Measurements from ENCODE around the gene PCBP4.
A peak's percentile ranks its signal among the peaks of the same experiment; 100 is the strongest.

PCBP4 gene

DNA sequence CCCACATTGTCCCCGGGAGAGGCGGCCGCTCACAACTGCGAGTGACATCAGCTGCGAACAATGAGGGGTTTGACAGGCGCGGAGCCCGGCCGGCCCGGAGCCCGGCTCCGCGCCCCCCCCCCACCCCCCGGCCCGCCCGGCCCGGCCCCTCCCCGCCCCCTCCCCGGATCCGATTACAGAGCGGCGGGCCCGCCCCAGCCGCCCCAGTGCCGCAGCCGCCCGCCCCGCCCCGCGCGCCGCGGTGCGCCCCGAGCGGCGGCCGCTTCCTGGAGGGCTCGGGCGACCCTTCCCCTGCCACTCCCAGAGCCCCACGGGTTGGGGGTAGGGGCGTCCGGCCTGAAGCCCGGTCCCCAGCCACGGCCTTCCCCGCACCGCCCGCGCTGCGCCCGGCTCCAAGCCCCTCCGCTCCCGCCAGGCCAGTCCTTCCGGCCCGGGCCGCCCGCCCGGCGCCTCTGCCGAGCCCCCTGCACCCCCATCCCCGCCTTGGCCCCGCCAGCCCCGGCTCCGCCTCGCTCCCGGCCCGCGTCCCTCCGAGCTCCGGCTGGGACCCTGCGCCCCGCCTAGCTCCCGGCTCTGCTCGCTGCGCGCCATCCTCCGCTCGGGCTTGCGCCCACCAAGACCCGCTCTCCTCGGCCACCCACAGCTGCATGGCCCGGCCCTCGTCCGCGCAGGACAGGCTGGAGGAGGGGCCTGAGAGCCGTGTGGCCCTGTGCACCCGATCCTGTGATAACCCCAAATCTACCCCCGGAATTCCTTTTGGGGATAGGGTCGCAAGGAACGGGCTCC lies at the start of gene PCBP4:
Gene PCBP4, minus strand, starts transcription at position 71 of the 786 bp plus-strand sequence. CDS start 6,214 bp downstream, outside the sequence.
- DNase-seq (ENCODE audit: low read depth): no peak

DNA sequence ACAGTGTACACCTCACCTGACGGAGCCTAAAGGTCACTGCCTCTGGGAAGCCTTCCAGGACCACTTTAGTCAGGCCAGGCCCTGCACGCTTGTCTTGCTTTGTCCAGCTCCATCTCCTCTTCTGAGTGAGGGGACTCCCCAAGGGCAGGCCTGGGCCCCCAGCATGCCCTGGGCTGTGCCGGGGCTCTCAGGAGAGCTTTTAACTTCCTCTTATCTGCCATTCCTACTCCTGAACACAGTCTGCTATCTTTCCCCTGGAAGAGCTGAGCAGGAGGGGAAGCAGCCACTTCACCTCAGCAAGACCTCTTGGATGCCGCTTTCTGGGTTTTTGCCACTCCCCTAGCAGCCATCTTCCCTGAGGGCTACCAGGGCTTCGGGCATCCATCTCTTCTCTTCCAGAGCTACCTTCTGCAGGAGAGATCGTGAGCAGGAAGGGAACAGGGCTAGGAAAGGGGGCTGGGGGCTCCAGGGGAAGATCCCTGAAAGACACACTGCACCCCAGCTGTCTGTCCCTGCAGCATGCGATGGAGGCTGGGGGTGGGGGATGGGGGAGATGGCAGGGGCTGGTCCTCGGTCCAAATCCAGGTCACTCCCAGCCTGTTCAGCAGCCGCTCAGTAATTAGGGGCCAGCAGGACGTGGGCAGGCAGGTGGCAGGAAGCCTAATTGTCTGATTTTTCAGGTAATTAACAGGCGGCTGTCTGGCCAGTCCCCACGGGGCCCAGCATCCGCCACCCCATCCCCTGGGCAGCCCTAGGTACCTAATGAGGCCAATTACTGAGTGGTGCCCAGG lies 48.4 kb upstream of the PCBP4 start:
- DNase-seq (ENCODE audit: low read depth): no peak

DNA sequence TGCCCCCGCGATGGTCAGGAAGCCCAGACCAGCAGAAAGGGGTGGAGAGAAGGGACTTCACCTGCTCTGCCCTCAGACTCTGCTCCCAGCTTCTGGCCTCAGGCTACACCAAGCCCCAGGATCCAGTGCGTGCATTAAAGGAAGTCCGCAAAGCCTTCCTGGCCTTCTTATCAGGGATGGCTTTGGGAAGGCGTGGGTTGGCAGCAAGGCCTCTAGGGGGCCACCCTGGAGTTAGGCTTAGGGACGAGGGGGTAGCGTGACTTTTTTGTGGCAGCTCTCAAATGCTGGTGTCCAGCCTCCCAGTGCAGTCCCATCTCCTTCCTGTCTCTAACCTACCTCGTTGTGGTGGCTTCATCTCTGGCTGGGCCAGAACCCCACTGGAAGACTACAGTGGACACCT lies 47.4 kb upstream of the PCBP4 start:
- no peak for DNase-seq (ENCODE audit: low read depth)

DNA sequence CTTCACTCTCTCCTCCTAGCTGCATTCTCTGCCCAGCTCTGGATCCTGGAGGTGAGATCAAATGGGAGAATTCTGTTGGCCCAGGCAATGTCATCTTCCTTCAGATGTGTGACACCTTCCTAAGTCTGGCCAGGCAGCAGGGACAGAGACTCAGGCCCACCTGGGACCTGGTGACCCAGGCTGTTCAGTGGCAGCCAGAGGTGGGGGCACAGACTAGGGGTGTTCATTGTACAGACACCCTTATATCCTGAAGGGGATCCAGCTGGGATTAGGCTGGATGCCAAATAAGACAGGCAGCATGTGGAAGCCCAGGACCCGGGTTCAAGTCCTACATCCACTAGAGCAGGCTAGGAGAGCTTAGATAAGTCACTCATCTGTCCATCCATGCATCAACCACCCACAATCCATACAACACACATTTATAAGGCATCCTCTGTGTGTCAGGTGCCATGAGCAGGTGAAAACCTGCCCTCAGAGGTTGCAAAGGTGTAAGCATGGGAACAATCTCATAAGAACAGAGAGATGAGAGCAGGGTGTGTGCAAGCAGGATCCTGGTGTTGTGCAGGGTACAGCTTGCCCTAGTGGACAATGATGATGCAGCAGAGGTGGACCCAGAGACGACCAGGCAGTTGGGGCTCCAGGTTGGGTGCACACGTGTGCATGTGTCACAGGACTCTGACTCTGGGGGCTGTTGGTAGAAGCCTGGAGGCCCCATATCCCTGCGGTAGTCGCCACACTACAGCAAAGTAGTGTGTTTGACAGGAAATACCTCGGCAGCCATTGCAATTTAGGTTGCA lies 46.7 kb upstream of the PCBP4 start:
- DNase-seq (ENCODE audit: low read depth): no peak

DNA sequence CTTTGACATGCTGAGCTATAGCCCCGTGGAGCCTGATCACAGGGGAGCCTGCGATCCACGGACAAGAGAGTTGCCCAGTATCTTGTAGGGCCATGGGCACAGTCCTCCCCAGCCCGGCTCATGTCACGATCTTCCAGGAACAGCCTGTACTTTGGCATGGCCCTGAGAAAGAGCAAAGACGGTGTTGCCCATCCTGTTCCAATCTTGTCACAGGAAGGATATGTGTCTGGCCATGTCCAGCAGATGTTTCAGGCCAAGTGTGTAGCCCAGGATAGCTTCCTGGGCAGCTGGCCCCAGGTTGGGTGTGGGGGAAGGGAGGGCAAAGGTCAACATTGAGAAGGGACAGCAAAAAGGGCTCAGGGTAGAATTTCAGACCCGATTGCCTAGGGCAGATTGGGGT lies 45.4 kb upstream of the PCBP4 start:
- no peak for DNase-seq (ENCODE audit: low read depth)

DNA sequence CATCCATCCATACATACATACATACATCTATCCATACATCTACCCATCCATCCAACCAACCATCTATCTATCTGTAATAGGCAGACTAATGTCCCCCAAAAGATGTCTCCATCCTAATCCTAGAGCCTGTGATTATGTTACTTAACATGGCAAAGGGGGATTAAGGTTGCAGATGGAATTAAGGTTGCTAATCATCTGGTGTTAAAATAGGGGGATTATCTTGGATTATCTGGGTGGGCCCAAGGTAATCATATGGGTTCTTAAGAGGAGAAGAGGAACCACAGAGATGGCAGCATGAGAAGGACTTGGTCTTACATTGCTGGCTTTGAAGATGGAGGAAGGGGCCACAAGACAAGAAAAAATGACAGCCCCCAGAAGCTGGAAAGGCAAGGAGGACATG lies 43.2 kb upstream of the PCBP4 start:
- DNase-seq (ENCODE audit: low read depth): no peak

DNA sequence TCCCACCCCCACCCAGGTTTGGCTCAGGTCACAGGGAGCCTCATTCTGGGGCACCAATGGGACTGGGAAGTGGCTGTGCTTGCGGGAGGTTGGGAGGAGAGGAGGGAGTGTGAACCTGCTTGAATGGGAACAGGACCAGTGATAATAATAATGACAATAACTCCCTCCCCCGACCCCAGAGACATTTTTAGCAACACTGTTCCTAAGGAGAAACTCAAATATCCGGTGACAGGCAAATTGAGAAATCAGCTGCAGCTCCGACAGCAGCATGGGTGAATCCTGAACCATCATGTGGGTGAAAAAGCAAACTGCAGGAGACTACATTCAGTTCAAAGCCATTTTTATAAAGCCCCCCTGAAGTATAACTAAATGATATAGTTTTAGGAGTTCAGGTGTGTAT lies 40.0 kb upstream of the PCBP4 start:
- DNase-seq (ENCODE audit: low read depth): no peak

DNA sequence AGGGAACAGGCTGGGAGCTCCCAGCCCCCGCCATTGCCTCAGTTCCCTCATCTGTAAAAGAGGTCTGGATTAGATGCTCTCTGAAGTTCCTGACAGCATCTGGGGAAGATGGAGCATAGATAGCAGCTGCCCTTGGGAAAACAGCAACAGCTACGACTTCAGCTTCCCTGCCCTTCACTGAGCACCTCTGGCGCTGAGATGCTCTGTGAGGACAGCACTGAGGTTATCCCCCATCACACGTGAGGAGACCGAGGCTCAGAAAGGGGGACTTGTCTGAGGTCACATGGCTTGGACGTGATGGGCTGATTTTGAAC lies 39.5 kb upstream of the PCBP4 start:
- no peak for DNase-seq (ENCODE audit: low read depth)

DNA sequence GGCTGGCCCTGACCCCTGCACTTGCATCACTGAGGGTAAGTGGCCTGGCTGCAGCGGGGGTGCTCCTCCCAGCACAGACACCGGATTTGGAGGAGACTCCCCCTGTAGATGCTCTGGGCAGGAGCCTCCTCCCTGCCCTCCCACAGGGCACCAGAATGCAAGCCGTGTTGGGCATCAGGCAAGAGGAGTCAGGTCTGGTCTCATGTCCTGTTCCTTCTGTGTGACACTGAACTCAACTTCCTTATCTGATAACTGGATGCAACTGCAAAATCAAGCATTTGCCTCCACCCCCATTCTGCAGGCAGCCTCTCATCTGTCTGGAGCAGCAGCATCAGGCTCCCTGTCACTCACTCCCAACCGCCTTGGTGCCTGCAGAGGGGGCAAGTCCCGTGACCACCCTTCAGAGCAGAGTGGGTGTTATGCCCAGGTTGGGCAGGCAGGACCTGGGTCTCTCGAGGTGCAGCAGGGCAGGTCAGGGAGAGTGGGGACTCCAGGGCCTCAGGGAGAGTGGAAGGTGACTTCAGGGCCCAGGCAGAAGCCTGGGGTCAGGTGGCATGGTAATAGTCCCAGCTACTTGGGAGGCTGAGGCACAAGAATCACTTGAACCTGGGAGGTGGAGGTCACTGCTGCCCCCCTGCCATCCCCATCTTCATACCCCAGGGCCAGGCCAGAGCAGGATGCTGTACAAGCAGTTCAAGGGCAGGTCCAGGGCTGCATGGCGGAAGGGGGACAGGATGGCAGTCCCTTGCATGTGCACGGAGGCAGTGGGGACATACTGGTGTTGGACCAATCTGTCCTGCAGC lies 39.0 kb upstream of the PCBP4 start:
- DNase-seq (ENCODE audit: low read depth): no peak

DNA sequence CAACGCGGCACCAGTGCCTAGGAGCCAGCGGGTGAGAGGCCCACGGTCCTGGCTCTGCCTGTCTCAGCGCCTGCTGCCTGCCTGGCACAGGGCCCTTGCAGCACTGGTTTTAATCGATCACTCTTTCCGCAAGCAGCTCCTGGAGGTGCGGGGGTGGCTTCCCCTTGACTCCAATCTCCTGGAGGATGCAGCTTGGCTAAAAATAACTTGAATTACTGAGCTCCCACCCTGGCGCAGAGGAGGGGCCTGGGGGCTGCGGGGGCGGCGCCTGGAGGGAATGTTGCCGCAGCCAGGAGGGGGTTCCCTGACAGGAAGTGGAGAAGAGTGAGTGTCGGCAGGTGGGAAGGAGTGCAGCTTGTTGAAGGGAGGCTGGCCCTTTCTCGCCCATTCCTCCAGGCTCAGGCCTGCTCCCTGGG lies 38.3 kb upstream of the PCBP4 start:
- DNase-seq (ENCODE audit: low read depth): no peak

DNA sequence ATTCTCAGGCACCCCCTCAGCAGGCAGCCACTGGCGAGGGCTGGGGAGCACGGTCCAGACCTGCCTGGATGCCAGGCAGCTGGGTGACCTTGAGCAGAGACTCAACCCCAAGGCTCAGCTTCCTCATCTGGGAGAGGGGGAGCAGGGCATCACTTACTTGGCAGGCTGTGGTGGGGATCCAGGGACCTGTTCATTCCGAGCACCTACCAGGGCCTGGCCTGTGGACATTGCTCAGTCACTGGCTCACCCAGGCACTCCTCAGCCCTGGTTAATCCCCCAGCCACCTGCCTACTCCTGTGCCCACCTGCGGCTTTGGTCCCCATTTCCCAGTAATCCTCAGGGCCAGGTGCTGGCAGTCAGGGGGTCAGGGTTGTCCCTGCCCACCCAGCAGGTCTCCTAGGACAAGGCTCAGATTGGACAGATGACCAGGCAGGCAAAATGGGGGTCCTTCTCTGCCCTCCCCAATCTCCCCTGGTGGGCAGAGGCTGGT lies 37.7 kb upstream of the PCBP4 start:
- no peak for DNase-seq (ENCODE audit: low read depth)

DNA sequence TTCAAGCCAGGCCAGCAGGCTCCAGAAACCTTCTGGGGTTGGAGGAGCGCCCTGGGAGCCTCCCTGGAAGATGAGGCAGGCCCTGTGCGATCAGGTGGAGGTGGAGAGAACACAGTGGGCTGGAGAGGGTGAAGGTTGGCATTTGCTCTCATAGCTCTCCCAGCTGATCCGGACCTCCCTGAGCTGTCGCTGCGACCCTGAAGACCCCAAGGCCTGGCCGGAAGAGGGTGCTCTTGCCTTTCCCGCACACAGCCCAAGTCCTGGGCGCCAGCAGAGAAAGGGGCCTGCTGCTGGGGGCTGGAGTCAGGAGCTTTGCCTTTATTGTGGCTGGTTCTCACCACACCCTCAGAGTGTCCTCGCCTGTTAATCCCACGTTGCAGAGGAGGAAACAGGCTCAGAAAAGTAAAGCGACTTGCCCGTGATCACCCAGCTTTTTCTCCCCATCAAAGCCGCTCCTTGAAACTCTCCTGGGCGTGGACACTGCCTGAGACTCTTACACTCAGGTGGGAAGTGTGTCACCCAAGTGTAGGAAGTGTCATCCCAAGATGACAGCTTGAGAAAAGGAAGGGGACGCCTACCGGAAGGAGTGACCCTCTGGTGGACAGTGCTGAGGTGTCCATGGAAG lies 37.0 kb upstream of the PCBP4 start:
- no peak for DNase-seq (ENCODE audit: low read depth)

DNA sequence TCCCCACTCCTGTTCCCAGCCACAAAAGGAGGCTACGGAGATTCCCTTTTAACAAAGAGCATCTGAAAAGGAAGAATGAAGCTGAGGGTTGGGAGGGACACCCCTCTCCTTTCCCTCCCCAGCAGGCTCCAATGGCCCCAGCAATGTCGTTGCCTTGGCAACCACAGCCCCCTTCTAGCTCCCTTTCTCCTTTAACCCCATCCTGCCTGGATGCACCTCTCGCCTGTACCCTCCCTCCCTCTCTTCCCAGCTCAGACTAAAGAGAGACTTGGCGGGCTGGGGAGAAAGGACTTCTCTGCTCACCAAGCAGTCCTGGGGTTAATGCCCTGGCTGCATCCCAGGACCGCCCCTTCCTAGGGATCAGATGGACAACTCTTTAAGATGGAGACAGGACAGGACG lies 35.5 kb upstream of the PCBP4 start:
- DNase-seq (ENCODE audit: low read depth): no peak

DNA sequence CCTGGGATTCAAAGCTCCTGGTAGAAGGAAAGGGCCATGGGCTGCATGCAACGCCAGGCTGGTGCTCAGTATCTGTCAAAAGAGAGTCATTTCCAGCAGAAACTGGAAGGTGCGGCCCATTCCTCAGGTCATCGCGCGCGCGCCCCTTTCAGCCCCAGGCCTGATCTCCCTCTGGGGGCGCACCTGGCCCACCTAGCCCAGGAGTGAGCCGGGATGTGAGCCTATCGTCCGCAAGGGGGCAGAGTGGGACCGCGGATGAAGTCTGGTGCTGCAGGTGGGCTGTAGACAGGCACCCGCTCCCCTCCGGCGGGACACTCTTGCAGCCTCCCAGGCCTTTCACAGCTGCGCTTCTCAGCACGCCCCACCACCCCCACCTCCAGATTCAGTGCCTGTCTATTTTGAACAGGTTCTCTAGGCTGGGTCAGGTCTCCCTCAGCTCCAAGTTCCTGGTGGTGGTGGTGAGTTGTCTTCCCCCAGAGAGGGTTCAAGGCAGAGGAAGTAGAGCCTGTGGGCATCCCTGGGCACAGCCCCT lies 34.3 kb upstream of the PCBP4 start:
- DNase-seq (ENCODE audit: low read depth): peak; percentile 34

DNA sequence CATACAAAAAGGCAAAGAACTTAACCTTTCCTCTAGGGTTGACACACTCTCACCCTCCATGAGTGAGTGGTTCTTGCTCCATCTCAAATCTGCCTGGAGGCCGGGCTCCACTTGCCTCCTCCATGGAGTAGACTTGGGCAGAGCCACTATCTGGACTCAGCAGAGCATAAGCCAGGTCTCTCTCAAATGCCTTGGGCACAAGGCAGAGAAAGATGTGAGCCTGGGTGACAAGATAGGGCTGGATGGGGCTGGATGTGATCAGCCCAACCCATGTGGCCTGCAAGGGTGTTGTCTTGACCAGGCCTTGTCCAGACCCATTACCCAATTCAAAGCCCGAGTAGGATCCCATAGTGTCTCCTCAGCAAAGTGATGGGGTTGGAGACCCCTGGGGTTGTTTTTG lies 32.6 kb upstream of the PCBP4 start:
- DNase-seq (ENCODE audit: low read depth): no peak

DNA sequence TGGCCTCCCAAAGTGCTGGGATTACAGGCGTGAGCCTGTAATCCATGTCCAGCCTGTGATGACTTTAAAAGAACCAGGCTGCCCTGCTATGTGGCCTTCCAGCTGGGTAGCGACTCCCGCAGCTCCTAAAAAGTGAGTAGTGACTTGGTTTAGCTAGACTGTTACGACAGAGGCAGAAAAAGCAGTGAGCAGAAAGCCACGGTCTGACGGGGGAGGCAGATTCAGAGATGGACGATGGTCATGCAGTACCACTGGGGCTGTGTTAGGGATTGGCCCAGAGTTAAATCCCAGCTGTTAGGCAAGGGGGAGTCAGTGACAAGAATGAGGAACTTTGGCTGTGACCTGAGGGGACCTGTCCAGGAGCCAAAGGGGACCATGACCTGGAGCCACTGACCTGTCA lies 31.5 kb upstream of the PCBP4 start:
- no peak for DNase-seq (ENCODE audit: low read depth)

DNA sequence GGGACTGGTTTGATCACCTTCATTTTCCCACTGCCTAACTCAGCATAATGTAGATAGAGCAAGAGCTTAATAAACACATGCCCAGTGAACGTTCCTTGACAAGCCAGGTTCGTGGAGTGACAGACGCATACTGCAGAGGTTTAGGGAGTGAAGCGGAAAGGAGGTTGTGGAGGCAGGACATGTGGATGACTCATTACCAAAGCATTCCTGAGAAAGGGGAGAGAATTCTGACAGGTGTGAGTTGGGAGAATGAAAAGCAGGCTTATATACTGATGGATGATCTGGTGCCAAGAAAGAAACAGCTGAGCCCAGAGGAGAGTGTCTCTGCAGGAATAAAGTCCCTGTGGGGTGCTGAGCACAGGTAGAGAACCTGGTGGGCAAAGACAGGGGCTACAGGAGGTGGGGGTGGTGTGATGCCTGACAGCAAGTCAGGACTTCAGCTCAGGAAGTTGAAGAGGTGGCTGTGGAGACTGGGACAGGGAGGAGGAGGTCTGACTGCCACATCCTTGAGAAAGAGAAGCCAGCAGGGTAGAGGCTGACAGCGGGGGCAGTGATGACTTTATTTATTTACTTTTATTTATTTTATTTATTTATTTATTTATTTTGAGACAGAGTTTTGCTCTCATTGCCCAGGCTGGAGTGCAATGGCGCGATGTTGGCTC lies 30.8 kb upstream of the PCBP4 start:
- DNase-seq (ENCODE audit: low read depth): no peak

DNA sequence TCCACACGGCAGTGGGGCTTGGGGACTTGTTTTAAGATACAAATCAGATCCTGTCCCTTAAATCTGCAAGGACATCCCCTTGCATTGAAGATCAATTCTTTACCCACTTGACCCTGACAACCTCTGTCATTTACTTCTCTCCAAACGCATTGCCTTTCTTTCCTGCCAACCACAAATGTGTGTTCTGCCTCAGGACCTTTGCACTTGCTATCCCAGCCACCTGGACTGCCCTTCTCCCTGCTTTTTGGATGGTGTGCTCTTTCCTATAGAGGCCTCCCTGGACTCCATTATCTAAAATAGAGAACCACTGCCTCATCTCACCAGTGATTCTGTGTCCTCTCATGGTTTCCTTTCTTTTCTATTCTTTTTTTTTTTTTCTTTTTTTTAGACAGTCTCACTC lies 29.9 kb upstream of the PCBP4 start:
- DNase-seq (ENCODE audit: low read depth): no peak

DNA sequence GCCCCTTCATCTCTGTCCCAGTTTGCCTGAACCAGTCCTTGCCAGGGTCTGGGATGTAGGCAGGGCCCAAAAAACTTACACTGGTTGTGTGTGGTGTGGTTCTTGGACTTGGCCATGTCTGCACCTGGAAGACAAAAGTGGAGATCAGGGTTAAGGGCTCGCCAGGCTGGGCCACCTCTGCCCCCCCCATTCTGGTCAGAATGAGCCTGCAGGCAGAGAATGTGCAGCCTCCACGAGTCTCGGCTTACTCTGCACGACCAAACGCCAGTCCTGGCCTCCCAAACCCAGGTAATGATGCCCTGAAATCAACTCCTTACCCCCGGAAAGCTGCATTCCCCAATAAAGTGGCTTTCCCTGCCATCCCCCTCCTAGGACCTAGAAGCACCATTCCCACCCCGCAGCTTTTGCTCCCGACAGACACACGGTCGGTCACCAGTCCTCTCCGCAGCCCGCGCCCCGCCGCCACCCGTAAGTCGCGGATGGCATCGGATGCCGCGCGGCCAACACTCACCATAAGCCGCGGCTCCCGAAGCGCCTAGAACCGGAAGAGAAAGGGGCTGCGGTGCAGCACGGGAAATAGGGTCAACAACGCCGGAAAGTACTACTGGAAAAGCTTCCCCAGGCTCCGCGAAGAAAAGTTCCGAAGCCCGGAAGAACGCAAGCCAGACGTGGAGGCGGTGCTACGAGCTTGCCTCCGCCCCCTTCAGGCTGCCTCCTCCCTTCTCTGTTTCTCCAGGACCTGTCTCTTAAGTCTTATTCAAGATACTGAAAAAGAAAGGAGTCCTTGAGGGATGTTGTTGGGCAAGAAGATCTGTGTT lies 28.3 kb upstream of the PCBP4 start, which contains the start of gene RPL29:
Gene RPL29, minus strand, starts transcription at position 550 of the 818 bp plus-strand sequence. Its CDS starts 434 bp downstream, at position 116.
- DNase-seq (ENCODE audit: low read depth): peak; percentile 91

DNA sequence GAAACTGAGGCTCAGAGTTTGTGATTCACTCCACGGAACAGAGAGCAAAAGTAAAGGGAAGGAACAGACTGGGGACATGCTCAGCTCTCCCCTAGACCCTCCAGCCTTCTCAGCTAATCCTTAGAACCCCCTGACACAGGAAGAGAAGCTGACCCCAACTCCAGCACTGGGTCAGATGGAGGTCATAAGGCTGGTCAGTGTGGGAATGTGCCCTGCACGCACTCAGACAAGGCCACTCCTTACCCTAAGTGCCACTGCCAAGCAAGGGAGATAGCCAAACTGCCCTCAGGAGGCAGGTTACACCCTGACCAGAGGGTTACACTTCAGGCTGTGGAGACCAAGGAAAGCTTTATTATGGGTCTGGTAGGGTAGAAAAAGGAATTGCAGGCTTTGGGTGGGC lies 27.3 kb upstream of the PCBP4 start:
- DNase-seq (ENCODE audit: low read depth): no peak

Measured in fibroblast of the conjunctiva (primary cell).